Gastrocnemius medialis (tissue), 4 donors: ENCODE data around the gene ILKAP.

Experiments used
- CTCF ChIP-seq, 5 experiments: fragments of 450-650 bp in 3 of 5; fragments of 200-600 bp in 2 of 5; sonication (generic) in 2 of 5; IDR thresholded peaks in 4 of 5; conservative IDR thresholded peaks in 1 of 5; 1 replicate in 4 of 5; 2 replicates in 1 of 5; pipeline ENCODE4 v1.5.1; 2016 to 2019; ENCODE audit warnings: antibody characterized with exemption in 5 of 5, mild to moderate bottlenecking in 3 of 5, moderate library complexity in 3 of 5
- POLR2A ChIP-seq, 2 donors: fragments of 450-650 bp; IDR thresholded peaks; one replicate each; pipeline ENCODE4 v1.6.1; 2017; ENCODE audit warnings: antibody characterized with exemption in 2 of 2, mild to moderate bottlenecking in 2 of 2, moderate library complexity in 2 of 2

GRCh38 chr2:238126338-238126737, 77.2 kb downstream of the ILKAP start:
- TF ChIP-seq CTCF (IDR thresholded peaks at IDR 0.05 in 4 of 5, conservative IDR thresholded peaks at IDR 0.05 in 1 of 5) (no peak), POLR2A (IDR thresholded peaks at IDR 0.05) (no peak)
